Measurements from ENCODE around the gene NDUFS8.

DNA sequence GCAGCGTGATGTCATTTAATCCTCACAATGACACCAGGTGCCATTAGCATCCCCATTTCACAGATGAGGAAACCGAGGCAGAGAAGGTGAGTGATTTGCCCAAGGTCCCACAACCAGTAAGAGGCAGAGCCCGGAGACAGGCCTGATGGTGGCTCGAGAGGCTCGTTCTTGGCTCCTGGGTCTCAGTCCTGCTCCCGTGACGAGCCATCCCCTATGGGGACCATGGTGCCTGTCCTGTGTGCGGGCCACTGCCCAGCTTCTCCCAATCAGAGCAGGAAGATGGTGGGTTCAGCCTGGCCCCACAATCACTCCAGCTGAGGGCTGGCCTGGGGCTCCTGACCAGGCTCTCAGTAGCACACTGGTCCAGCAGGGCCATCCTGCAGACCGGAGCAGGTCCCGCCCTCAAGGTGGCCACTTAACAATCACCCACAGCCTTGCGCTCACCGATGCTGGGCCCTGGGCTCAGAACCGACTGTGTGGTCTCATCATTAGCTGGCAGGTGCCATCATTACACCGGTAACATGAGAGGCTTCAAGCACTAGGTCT is 16.8 kb upstream of the NDUFS8 start:
- TF ChIP-seq CTCF (conservative IDR thresholded peaks at IDR 0.05; ENCODE audit: low read depth in 2 of 2): no peak
- TF ChIP-seq, protein P1, sequence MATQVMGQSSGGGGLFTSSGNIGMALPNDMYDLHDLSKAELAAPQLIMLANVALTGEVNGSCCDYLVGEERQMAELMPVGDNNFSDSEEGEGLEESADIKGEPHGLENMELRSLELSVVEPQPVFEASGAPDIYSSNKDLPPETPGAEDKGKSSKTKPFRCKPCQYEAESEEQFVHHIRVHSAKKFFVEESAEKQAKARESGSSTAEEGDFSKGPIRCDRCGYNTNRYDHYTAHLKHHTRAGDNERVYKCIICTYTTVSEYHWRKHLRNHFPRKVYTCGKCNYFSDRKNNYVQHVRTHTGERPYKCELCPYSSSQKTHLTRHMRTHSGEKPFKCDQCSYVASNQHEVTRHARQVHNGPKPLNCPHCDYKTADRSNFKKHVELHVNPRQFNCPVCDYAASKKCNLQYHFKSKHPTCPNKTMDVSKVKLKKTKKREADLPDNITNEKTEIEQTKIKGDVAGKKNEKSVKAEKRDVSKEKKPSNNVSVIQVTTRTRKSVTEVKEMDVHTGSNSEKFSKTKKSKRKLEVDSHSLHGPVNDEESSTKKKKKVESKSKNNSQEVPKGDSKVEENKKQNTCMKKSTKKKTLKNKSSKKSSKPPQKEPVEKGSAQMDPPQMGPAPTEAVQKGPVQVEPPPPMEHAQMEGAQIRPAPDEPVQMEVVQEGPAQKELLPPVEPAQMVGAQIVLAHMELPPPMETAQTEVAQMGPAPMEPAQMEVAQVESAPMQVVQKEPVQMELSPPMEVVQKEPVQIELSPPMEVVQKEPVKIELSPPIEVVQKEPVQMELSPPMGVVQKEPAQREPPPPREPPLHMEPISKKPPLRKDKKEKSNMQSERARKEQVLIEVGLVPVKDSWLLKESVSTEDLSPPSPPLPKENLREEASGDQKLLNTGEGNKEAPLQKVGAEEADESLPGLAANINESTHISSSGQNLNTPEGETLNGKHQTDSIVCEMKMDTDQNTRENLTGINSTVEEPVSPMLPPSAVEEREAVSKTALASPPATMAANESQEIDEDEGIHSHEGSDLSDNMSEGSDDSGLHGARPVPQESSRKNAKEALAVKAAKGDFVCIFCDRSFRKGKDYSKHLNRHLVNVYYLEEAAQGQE (IDR thresholded peaks at IDR 0.05; ENCODE audit: unreplicated experiment): no peak
- no peak for TF ChIP-seq POLR2AphosphoS5 (IDR thresholded peaks at IDR 0.05; ENCODE audit: low read depth)

All from GM23338 (cell line).